ENCODE results near the gene TAF1.
A peak's percentile ranks its signal among the peaks of the same experiment; 100 is the strongest.
"Not testable (repeated sequence)": the region's sequence is repeated elsewhere in the genome, so short reads cannot be mapped to it uniquely, and the experiment has no call there.

The TAF1 gene

GRCh38 chrX:71439896-71440295 lies 73.7 kb downstream of the TAF1 start:
- DNase-seq: no peak

- DNase-seq: no peak
These were observed 74.2 kb downstream of the TAF1 start for GRCh38 chrX:71440401-71440800.

- DNase-seq: not testable (repeated sequence)
These were observed 75.7 kb downstream of the TAF1 start for GRCh38 chrX:71441809-71442208.

- no peak for DNase-seq
These were observed 84.4 kb downstream of the TAF1 start for GRCh38 chrX:71450433-71451106.

- not testable (repeated sequence) for DNase-seq
These were observed 85.4 kb downstream of the TAF1 start for GRCh38 chrX:71451518-71451917.

GRCh38 chrX:71453056-71453455 lies 86.9 kb downstream of the TAF1 start:
- DNase-seq: no peak

- DNase-seq: no peak
These were observed 88.1 kb downstream of the TAF1 start for GRCh38 chrX:71454222-71454621.

GRCh38 chrX:71458866-71459265 lies 92.7 kb downstream of the TAF1 start:
- DNase-seq: no peak

- no peak for DNase-seq
These were observed 98.8 kb downstream of the TAF1 start for GRCh38 chrX:71464968-71465367.

- no peak for DNase-seq
These were observed 100.9 kb downstream of the TAF1 start for GRCh38 chrX:71466979-71467523.

GRCh38 chrX:71475785-71476540 lies 109.8 kb downstream of the TAF1 start:
- no peak for DNase-seq

GRCh38 chrX:71482228-71482958 lies 116.2 kb downstream of the TAF1 start:
- no peak for DNase-seq

GRCh38 chrX:71487814-71488213 lies 121.7 kb downstream of the TAF1 start:
- DNase-seq: no peak

GRCh38 chrX:71489540-71489939 lies 123.4 kb downstream of the TAF1 start:
- no peak for DNase-seq

GRCh38 chrX:71492231-71493065 lies 126.3 kb downstream of the TAF1 start:
- DNase-seq: peak; percentile 47

- DNase-seq: no peak
These were observed 127.0 kb downstream of the TAF1 start for GRCh38 chrX:71493111-71493613.

GRCh38 chrX:71495979-71496378 lies 129.8 kb downstream of the TAF1 start:
- not testable (repeated sequence) for DNase-seq

- DNase-seq: no peak
These were observed 130.3 kb downstream of the TAF1 start for GRCh38 chrX:71496476-71496875.

GRCh38 chrX:71502080-71502479 lies 135.9 kb downstream of the TAF1 start:
- not testable (repeated sequence) for DNase-seq

- DNase-seq: no peak
These were observed 138.2 kb downstream of the TAF1 start for GRCh38 chrX:71504346-71504745.

- no peak for DNase-seq
These were observed 143.1 kb downstream of the TAF1 start for GRCh38 chrX:71509289-71509688.

- DNase-seq: no peak
These were observed 144.0 kb downstream of the TAF1 start for GRCh38 chrX:71510161-71510560.
